ENCODE results near the gene CD99.
"Not testable (repeated sequence)": the region's sequence is repeated elsewhere in the genome, so short reads cannot be mapped to it uniquely, and the experiment has no call there.

Gene CD99

DNA sequence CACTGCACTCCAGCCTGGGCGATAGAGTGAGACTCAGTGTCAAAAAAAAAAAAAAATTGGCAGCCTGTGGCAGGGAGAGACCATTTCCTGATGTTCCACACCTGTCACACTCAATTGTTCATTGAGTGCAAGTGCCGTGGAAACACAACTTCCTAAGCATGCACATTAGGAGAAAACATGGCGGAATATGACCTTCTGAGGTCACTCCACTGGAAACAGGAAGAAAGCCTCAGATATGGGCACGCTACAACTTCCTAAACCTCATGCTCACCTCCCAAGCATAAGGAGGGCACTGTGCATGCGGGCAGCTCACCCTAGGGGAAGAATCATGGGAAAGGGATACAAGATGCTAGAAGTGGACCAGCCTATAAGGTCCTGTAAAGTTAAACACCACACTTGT lies 28.5 kb upstream of the CD99 start:
- TF ChIP-seq POLR2A (IDR thresholded peaks at IDR 0.05; ENCODE audit: low read length) (no peak), GATA1 (IDR thresholded peaks at IDR 0.05; ENCODE audit: low read depth, low read length) (no peak)
- no peak for DNase-seq

DNA sequence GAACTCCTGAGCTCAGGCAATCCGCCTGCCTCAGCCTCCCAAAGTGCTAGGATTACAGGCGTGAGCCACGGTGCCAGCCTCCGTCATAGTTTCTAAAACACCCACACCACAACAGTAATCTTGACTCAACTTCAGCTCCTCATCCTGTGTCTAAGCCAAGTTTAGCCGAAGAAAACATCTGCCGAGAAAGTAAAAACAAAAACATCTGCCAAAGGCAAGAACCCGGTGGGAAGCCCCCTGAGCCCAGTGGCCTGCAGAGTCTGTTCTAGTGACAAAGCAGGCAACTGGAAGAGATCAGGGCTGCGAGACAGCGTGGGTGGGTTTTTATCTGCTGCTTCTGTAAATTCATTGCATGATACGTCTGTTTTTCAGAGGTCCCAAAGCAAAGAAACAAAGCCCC lies 26.6 kb upstream of the CD99 start:
- DNase-seq: no peak
- no peak for TF ChIP-seq GATA1 (IDR thresholded peaks at IDR 0.05; ENCODE audit: low read depth, low read length)
- no peak for TF ChIP-seq POLR2A (IDR thresholded peaks at IDR 0.05; ENCODE audit: low read length)

DNA sequence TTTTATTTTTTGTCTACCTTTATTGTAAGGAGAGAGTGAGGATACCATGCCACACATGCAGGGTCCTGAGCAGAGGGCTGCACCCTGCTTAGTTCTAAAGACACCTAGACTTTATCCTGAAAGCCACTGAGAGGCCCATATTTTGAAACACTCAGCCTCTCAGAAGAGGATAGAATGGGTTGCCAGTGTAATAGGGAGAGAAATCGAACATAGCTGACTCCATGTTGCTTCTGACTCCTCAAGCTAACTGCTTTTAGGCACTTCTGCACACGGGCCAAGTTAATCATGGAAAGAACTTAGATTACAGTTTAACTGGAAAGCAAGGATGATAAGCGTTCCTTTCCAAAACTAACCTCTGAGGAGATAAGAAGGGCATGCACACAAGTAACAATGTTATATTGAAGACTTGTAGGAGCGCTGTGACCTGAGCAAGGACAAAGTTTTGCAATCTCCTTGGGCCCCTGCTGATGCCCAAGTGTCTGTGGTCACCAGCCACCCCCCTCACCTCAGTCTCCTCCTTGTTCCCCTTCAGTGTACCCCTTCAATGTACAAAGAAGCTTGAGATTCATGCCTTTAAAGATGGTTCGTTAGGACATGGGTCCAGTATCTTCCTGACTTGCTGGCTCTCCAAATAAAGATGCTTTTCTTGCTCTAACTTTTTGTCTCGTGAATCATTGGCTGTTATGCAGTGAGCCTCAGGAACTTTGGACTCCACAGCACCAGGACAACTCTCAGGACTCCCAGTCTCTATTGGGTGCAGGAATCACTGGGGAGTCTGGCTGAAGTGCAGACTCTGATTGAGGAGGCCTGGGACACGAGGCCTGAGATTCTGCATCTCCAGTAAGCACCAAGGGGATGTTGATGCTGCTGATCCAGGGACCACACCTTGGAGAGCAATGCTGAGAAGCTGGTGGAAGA lies 25.4 kb upstream of the CD99 start:
- TF ChIP-seq POLR2A (IDR thresholded peaks at IDR 0.05; ENCODE audit: low read length): no peak
- no peak for TF ChIP-seq GATA1 (IDR thresholded peaks at IDR 0.05; ENCODE audit: low read depth, low read length)
- DNase-seq: no peak

- no peak for DNase-seq
Observed at GRCh38 chrX:2666491-2666890, 24.6 kb upstream of the CD99 start.

GRCh38 chrX:2670978-2671377 lies 20.1 kb upstream of the CD99 start:
- no peak for DNase-seq
- TF ChIP-seq POLR2A (IDR thresholded peaks at IDR 0.05; ENCODE audit: low read length): no peak
- TF ChIP-seq GATA1 (IDR thresholded peaks at IDR 0.05; ENCODE audit: low read depth, low read length): no peak

More at GRCh38 chrX:2666491-2666890, 24.6 kb upstream of the CD99 start:
- no peak for TF ChIP-seq GATA1 (IDR thresholded peaks at IDR 0.05; ENCODE audit: low read depth, low read length)
- TF ChIP-seq POLR2A (IDR thresholded peaks at IDR 0.05; ENCODE audit: low read length): no peak

GRCh38 chrX:2672084-2672483 lies 19.0 kb upstream of the CD99 start:
- no peak for DNase-seq
- TF ChIP-seq POLR2A (IDR thresholded peaks at IDR 0.05; ENCODE audit: low read length) (no peak), GATA1 (IDR thresholded peaks at IDR 0.05; ENCODE audit: low read depth, low read length) (no peak)

DNA sequence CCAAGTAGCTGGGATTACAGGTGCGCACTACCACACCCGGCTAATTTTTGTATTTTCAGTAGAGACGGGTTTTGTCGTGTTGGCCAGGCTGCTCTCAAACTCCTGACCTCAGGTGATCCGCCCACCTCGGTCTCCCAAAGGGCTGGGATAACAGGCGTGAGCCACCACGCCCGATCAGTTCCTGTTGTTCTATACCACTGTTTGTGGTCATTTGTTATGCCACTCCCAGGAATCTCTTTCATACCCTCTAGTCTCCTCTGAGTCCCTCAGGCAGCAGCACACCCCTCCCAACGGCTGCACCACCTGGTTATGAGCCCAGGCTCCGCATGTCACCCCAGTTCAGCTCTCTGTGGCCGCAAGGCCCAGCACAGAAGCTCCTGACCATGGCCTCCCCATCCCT lies 17.5 kb upstream of the CD99 start:
- no peak for TF ChIP-seq POLR2A (IDR thresholded peaks at IDR 0.05; ENCODE audit: low read length)
- TF ChIP-seq GATA1 (IDR thresholded peaks at IDR 0.05; ENCODE audit: low read depth, low read length): no peak
- DNase-seq: no peak

GRCh38 chrX:2675657-2676200 lies 15.4 kb upstream of the CD99 start:
- not testable (repeated sequence) for DNase-seq

GRCh38 chrX:2676794-2677675 lies 14.1 kb upstream of the CD99 start:
- no peak for DNase-seq
- TF ChIP-seq POLR2A (IDR thresholded peaks at IDR 0.05; ENCODE audit: low read length): no peak
- no peak for TF ChIP-seq GATA1 (IDR thresholded peaks at IDR 0.05; ENCODE audit: low read depth, low read length)

- no peak for DNase-seq
- no peak for TF ChIP-seq POLR2A (IDR thresholded peaks at IDR 0.05; ENCODE audit: low read length)
- no peak for TF ChIP-seq GATA1 (IDR thresholded peaks at IDR 0.05; ENCODE audit: low read depth, low read length)
Observed at GRCh38 chrX:2677764-2678163, 13.3 kb upstream of the CD99 start.

- TF ChIP-seq POLR2A (IDR thresholded peaks at IDR 0.05; ENCODE audit: low read length): no peak
- no peak for TF ChIP-seq GATA1 (IDR thresholded peaks at IDR 0.05; ENCODE audit: low read depth, low read length)
- no peak for DNase-seq
Observed at GRCh38 chrX:2678583-2678982, 12.5 kb upstream of the CD99 start.

- DNase-seq: no peak
- TF ChIP-seq GATA1 (IDR thresholded peaks at IDR 0.05; ENCODE audit: low read depth, low read length) (no peak), POLR2A (IDR thresholded peaks at IDR 0.05; ENCODE audit: low read length) (no peak)
Observed at GRCh38 chrX:2679534-2680485, 11.3 kb upstream of the CD99 start.
